Fibroblast of gingiva (primary cell): ENCODE measurements around the gene CPE.

Source experiments
- DNase-seq: peaks from one replicate; pipeline ENCODE4 v3.0.0-alpha.2; 2011; ENCODE audit warnings: low read depth

Gene CPE

DNA sequence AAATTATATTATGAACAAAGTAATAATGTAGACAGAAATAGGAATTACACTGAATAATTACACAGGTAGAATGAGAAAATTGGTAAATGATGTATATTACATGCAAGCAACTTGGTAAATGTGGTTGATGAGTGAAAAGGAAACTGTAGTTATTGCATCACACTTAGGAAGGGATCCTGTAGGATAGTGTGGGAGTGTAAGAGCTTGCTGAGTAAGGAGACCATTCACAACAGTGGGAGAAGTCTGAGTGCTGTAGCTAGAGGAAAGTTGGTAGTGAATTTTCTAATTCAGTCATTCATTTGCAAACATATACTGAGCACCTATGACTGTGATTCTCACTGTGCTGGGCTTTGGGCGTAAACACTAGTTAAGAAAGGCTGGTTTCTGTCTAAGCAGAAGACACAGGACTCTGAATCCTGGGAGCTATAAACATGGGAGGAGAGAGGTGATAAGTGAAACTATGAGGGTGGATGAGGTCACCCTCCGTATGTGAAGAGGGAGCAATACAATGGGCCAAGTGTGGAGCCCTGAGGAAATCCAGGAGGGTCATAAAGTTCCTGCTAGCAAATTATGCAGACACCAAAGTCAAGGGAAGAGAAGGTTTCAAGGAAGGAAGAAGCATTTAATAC is 14.2 kb upstream of the CPE start:
- no peak for DNase-seq

DNA sequence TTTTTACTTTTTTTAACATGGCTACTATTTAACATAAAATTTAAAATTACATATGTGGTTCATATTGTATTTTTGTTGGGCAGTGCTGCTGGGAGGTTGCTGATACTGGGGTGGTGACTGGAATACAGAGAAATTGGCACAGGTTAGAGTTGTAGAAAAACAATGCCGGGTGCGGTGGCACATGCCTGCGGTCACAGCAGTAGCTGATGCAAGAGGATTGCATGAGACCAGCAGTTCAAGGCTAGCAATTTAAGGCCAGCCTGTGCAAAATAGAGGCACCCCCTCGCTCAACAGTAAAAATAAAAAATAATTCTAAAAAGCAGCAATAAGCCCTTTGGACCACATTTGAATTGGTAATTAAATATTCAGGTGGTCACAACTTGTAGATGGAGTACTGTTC is 11.8 kb upstream of the CPE start:
- DNase-seq = no peak

DNA sequence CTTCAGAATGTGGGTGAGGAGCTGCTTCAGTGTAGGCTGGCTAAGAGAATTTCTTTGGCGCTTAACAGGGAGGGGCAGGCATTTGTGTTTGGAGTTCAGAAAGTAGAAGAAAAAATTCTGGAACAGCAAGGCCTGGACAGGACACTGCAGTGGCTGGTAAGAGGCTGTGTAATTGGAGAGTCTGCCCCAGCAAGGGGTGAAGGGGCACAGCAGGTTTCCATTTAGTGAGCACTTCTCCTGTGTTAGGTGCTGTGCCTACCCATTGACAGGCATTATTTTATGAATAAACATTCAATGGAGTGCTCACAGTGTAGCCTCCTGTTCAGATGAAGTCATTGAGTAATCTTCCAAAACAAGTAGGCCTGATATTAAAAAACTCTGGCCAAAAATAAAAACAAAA is 10.7 kb upstream of the CPE start:
- DNase-seq = no peak

DNA sequence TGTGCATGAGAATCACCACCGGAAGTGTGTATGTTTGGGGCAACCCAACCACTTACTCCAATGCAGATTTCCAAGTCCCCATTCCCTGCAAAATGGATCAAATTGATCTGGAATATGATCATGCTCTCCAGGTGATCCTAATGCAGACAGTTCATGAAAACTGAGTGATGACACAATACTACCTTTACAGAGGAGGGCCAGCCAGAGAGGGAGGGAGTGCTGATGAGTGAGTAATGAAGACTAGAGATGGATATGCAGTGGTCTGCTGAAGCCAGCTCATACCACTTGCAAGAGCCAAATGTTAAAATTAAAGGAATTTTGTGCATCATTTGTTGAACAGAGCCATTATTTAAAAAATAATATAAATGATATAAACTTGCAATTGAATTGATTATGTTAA is 10.2 kb upstream of the CPE start:
- DNase-seq = no peak

DNA sequence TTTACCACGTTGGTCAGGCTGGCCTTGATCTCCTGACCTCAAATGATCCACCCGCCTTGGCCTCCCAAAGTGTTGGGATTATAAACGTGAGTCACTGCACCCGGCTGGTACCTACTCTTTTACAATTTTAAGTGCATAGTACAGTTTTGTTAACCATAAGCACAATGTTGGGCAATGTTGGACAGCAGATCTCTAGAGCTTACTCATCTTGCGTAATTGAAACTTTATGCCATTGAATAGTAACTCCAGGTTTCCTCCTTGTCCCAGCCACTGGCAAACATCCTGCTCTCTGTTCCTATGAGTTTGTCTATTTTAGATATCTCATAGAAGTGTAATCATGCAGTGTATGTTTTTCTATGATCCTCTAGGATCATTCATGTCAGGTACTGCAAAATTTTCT is 9.3 kb upstream of the CPE start:
- peak; percentile 70 for DNase-seq

DNA sequence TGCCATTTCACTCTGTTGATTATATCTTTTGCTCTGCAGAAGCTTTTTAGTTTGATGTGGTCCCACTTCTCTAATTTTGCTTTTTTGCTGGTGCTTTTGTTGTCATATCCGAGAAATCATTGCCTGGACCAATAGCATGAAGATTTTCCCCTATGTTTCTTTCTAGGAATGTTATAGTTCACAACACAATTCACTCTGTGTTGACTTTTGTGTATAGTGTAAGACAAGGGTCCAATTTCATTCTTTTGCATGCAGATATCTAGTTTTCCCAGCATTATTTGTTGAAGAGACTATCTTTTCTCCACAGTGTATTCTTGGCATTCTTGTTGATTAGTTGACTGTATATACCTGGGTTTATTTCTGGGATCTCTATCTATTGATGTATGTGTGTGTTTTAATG is 8.3 kb upstream of the CPE start:
- DNase-seq = no peak

DNA sequence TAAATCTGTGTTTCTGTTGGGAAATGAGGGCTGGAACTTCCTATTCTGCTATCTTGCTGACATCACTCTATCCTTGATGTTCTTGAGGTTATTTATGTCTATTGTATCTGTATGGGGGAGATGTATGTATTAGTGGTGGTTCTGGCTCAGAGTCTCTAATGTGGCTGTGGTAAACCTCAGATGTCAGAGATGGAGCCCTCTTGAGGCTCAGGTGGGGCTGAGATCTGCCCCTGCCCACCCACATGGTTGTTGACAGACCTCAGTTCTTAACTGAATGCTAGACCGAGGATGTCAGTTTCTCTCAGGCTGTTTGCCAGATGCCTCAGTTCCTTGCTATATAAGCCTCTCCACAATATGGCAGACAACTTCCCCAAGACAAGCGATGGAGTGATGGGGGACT is 3.3 kb upstream of the CPE start:
- DNase-seq = no peak

DNA sequence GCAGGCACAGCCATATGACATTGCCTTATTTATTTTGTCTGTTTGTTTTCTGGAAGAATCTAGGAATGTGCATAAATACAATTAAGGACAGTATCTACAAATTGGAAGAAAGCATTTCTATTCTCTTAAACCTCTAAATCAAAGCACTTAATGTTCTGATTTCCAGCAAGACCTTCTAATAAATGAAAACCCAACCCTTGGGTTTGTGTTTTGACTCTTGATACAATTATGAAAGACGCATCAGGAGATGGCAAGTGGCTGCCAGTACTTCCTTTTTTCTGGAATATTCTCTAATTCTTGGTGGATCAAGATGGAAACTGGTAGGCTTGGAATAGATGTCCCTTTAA is 437 bp upstream of the CPE start:
- DNase-seq = no peak

DNA sequence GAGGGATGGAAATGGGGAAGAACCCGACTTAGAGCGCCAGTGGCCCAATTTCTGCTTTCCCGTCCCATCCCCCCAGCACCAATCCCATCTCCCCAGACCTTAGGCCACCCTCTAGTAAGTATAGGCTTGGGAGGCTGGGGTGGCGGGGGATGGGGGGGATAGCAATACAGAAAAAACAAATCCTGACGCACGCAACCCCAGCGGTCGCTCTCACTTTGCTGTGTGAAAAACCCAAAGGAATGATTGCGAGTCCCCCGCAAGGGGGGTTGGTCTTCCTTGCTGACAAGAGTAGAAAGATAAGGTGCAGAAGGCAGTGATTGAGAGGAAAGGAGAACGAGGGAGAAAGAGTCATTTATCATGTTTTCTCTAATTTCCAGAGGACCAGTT is 863 bp downstream of the CPE start:
- DNase-seq = no peak

DNA sequence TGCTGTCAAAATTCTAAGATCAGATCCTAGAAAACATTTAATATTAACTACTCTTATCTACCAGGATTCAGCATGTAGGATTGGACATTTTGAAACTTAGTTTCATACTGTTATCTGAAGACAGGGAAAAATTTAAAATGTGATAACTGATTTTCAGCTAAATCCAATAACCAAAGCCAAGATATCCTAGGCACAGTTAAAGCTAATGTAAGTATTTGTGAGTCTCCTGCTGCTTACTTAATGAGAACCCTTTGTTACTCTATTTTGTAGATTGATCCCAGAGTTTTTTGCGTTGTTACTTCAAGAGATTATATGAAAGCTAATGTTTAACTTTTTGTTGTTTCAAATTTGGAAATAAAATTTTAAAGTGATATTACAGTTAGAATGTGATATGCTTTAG is 2.0 kb downstream of the CPE start:
- DNase-seq = no peak

DNA sequence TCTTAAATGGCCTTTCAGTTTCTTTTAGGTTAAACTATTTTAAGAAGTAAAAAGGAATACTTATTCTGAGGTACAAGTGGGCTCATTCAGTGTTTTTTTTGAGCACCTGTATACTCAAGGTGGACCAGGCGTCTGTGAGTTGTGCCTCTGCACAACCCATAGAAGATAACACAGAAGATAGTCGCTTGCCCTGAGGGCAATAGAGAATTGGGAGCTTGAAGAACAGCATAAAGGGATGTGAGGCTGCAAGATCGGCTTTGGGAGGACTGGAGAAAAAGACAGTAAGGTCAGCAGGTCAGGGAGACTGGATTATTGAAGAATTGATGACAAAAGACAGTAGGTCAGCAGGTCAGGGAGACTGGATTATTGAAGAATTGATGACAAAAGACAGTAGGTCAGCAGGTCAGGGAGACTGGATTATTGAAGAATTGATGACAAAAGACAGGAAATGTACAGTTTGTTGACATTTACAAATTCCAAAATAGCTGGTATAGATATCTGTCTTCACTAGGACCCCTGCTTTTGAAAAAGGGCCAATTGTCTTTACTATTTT is 3.1 kb downstream of the CPE start:
- DNase-seq = no peak

DNA sequence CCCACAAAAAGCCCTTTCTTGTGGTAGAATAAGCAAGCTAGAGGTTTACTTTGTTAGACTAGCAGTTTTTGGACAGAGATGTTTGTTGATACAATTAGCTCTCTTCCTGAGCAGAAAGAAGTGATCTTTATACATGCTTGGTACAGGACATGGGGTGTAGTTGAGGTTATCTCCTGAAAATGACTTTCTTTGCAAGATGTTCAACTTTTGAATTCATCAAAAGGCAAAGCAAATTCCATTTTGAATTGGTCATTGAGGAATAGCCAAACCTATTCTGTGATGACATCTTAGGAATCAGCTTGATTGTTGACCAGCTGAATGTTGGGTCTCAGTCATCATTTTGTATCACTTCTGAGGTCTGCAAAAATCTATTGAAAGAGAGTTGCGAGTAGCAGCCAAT is 3.8 kb downstream of the CPE start:
- DNase-seq = no peak

DNA sequence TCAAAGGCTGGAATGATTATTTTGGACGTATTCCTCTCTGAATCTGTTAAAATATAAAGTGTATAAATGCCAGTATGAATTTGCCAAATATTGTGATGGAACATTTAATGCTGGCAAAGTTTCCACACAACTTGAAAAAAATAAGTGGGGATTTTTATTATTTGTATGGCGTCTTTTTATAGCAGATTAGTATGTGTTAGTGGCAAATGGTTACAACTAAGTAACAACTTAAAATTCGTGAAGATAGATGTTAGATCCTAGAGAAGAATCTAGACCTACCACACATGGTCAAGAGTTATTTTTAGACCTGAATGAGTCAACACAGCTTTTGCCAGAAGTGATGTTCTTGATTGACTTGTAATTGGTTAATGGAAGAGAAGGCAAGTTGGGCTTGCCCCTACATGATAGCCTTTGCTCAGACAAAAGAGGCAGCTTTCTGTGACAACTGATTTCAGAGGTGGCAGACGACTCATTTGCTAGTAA is 4.8 kb downstream of the CPE start:
- no peak for DNase-seq

DNA sequence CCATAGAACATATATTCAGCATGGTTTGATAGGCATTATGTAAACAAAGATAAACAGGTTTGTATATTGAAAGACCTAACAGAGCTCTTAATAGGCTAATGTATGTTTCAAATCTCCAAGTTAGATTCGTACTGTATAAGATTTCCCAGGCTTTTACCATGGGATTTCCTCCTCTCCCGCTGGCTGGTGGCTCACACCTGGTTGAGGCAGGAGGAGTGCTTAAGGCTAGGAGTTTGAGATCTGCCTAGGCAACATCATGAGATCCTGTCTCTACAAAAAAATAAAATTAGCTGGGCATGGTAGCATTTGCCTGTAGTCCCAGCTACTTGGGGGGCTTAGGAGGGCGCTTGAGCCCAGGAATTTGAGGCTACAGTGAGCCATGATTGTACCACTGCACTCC is 5.4 kb downstream of the CPE start:
- no peak for DNase-seq

DNA sequence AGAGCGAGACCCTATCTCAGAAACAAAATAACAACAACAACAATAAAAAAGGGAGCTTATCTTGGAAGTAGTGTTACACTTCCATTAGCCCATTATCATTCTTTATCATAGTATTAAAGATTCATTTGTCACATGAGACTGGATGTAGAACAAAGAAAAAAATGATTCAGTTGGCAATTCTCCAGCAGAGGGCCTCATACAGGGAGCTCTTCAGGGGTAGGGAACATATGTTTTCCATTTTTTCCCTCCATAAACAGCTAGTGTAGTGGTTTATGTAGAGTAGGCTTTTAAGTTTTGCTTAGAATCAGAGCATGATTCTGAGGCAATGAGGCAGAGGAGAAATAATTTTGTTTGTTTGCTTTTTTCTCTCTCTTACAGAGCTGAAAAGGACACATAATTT is 5.8 kb downstream of the CPE start:
- DNase-seq = peak; percentile 44

DNA sequence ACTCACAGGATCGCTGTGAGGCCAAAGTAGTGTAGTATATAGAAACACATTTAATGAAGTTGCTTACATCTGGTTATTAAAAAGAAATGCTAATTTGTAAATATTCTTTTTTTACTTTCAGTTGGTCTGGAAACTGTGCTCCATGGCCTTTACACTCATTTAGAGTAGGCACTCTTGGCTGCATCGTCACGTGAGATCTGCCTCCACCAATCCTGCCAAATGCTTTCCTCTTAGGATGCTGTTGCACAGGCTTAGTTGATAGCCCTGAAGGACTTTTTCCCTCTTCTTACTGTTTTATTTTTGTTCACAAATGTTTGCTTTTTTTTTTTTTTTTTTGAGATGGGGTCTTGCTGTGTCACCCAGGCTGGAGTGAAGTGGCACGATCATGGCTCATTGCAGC is 6.3 kb downstream of the CPE start:
- no peak for DNase-seq

DNA sequence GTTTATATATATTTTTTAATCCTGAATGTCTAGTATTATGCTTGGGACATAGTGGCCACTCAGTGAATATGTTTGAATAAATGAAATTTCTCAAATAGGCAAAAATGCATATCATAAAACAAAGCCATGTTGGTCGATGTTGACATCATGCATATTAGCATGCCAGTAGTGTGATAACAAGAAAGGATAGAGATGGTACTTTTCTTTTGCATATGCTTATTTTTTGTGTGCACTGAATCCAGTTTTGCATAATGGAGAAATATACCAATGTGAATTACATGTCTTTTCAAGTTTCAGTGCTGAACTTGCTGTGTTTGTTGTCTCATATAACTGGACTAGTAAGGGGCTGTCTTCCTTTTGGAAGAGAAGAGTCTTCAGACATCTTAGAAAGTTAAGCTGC is 7.5 kb downstream of the CPE start:
- no peak for DNase-seq

DNA sequence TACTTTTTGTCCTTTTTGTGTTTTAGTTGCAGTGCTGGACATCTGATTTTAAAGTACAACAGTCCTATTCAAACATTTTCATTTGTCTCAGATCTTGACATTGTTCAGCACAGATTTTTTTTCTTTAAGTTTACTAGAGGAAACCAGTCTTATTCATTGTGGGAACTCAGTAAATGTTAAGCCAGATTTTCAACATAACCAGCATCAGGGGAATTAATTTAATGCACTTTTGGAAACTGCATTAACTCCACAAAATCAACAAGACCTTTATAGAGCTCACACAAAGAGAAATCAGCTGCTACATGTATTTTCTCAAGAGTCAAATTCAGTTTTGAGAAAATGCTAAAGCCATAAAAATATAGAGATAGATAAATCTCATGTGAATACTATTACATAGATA is 9.9 kb downstream of the CPE start:
- DNase-seq = no peak

DNA sequence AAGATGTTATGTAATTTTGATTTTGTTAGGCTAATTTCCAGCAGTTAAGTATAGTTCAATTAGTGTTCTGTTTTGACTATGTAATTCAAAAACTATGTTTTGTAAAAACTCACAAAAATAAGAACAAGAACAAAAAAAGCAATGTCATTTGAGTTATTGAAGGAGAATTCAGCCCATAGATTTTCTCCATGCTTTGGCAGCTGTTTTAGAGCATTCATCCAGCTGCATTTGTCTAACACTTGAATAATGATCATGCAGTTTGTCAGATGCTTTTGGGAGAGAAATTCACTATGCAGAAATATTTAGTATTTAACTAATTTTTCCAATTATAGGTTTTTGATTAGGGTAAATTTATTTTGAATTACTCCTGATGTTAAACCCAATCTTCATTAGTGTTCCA is 14.2 kb downstream of the CPE start:
- DNase-seq = no peak

DNA sequence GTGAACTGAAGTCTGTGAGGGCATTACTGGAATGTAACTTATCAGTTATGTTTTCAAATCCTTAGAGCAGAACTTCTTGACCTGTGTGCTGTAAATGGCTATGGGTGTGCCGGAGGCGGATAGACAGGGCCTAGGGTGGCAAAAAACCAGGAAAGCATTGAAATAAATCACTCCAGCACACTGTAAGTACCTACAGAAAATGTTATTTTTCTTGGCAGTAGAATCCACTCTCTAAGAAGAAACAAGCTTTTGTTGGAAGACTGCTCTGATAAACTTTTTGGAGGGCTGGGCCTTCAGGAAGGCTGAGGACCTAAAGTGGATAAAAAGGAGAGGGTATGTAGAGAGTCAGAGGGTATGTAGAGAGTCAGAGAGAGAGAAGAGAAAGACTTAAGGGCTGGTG is 14.9 kb downstream of the CPE start:
- DNase-seq = no peak

DNA sequence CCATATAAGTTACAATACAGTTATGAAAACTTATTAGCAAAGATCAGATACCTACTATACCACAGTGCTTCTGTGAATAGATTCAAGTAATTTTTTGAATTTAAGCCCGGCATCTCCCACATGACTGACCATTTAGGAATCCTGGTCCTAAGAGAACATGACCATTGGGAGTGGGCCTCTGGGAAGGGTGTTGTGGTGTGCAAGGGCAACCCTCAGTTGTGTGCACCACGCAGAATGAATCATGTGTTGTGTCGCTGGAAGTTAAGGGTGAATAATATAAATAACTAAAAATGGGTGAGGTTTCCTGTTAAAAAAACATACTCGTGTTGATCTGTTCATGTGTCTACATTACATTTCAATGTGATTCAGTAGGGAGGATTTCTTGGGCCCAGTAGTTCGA is 15.5 kb downstream of the CPE start:
- DNase-seq = no peak

DNA sequence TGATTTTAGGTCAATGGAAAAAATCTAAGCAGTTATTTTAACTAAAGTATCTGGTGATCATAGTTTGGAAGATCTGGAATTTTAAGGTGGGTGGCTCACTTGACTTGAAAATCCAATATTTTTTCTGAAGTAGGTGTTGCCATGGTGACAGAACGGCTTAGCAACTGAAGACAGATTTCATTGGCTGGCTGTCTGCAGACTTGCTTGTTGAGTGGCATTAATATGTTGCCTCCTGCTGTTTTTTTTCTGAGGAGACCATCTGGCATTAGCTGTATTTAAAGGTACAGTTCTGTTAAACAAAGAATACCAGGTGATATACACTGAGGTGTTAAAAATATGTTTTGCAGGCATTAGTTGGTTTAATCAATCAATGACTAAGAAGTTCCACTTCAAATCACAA is 19.8 kb downstream of the CPE start:
- peak; percentile 17 for DNase-seq

DNA sequence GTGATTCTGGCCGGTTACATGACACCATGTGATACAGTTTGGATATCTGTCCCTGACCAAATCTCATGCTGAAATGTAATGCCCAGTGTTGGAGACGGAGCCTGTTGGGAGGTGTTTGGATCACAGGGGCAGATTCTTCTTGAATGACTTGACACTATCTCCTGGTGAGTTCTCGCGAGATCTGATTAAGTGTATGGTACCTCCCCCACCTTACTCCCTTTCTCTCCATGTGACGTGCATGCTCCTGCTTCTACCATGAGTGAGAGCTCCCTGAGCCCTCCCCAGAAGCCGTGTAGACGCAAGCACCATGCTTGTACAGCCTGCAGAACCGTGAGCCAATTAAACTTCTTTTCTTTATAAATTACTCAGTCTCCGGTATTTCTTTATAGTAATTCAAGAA is 23.6 kb downstream of the CPE start:
- no peak for DNase-seq

DNA sequence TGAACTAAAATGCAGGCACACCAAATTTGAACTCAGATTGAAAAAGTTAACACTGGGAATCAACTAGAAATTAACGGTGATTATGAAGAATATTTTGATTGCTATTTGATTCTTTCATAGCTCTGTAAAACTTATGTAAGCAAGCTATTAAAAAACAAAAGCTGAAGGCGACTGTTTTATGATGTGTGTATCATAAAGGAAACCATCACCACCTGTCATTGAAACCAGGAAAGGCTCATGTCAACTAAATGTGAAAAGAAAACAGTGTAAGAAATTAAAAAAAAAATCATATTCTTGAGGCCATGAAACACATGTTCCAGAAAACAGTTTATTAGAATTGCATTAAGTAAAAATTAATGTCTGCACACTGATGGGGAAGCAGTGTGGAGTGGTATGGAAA is 24.2 kb downstream of the CPE start:
- no peak for DNase-seq

DNA sequence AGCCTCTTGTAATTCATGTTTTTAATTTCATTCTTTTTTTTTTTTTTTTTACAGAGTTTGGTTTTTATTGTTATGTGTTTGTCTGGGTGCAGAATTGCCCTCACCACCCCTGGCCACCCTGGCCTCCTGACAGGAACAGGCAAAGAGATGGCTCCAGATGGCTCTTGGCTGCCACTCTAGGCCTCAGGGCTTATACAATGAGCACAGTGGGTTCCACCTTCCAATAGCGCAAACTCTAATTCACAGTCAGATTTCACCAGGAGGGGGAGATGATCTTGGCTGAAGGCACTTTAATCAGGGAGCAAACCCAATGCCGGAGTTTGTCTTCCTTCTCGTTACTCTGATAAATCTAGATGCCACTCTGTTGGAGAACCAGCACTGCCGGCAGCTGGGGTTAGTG is 24.8 kb downstream of the CPE start:
- DNase-seq = no peak
